H1 (cell line): ENCODE results near the gene ACAP1. TPM values are rescaled to one million over a fixed set of nuclear protein-coding genes. Genes with fewer than 3 reads are reported as not detected.

ENCODE experiments used
- CTCF ChIA-PET: fragments of 300-600 bp; sonication (Branson Sonifier 250); formaldehyde crosslinking; loops from one replicate; lab custom pipeline; 2021; ENCODE audit not compliant: partially characterized antibody; lab: Charles Lee
- POLR2A ChIA-PET: fragments of 300-600 bp; sonication (Branson Sonifier 250); formaldehyde crosslinking; loops from one replicate; lab custom pipeline; 2021; ENCODE audit warnings: inconsistent platforms; ENCODE audit not compliant: partially characterized antibody; lab: Charles Lee
- DNase-seq, 2 experiments: peaks; one replicate each; pipeline versions ENCODE4 v3.0.0 to v3.0.0-alpha.2; 2010 to 2022; ENCODE audit warnings: low spot score in 2 of 2, low read depth in 1 of 2, mixed read lengths in 1 of 2
- FAIRE-seq: peaks from 2 replicates; lab custom pipeline; 2011; peaks lifted over from hg19 to GRCh38; lab: Jason Lieb, UNC
- H2AFZ ChIP-seq: 2 replicates; pipeline ENCODE4 v1.8.1; 2012; ENCODE audit warnings: low read length, inconsistent platforms
- H2AK5ac ChIP-seq: 2 replicates; pipeline ENCODE4 v1.6.1; 2013; ENCODE audit warnings: low read depth, low read length
- H2BK120ac ChIP-seq: replicated peaks from 2 replicates; pipeline ENCODE3; 2013; ENCODE audit warnings: low read depth, low read length, inconsistent platforms
- H2BK12ac ChIP-seq: 2 replicates; pipeline ENCODE4 v1.6.1; 2013; ENCODE audit warnings: low read depth, low read length
- H2BK15ac ChIP-seq: 2 replicates; pipeline ENCODE4 v1.6.1; 2013; ENCODE audit warnings: low read length
- H2BK20ac ChIP-seq: 2 replicates; pipeline ENCODE4 v1.6.1; 2013; ENCODE audit warnings: low read length
- H2BK5ac ChIP-seq: 2 replicates; pipeline ENCODE4 v1.6.1; 2013; ENCODE audit warnings: low read depth, low read length
- H3K14ac ChIP-seq: 2 replicates; pipeline ENCODE4 v1.6.1; 2013; ENCODE audit warnings: inconsistent platforms; ENCODE audit not compliant: insufficient read length
- H3K18ac ChIP-seq: 2 replicates; pipeline ENCODE4 v1.6.1; 2013; ENCODE audit warnings: low read length; ENCODE audit errors: extremely low read depth
- H3K23ac ChIP-seq: 2 replicates; pipeline ENCODE4 v1.6.1; 2013; ENCODE audit warnings: inconsistent platforms; ENCODE audit not compliant: insufficient read length
- H3K23me2 ChIP-seq: 2 replicates; pipeline ENCODE4 v1.6.1; 2013; ENCODE audit warnings: low read depth, low read length
- H3K27ac ChIP-seq: 2 replicates; pipeline ENCODE4 v1.6.1; 2011; ENCODE audit warnings: low read depth, low read length, inconsistent platforms
- H3K27me3 ChIP-seq, 4 experiments: replicated peaks in 1 of 4; 1 replicate in 1 of 4; 2 replicates in 3 of 4; pipeline versions ENCODE4 v1.6.1 to v1.8.1; 2011 to 2013; ENCODE audit warnings: low read length in 3 of 4, mild to moderate bottlenecking in 3 of 4, inconsistent platforms in 2 of 4, mixed read lengths in 2 of 4, moderate library complexity in 1 of 4; ENCODE audit not compliant: control insufficient read depth in 3 of 4, insufficient read depth in 3 of 4; ENCODE audit errors: extremely low read depth in 1 of 4
- H3K36me3 ChIP-seq, 4 experiments: 2 replicates each; pipeline versions ENCODE4 v1.6.1 to v1.8.1; 2011 to 2013; ENCODE audit warnings: mild to moderate bottlenecking in 4 of 4, low read length in 3 of 4, moderate library complexity in 2 of 4, control low read depth in 1 of 4, inconsistent platforms in 1 of 4; ENCODE audit not compliant: insufficient read depth in 4 of 4, control insufficient read depth in 2 of 4
- H3K4ac ChIP-seq: replicated peaks from 2 replicates; pipeline ENCODE3; 2013; ENCODE audit warnings: low read length, low read depth, mixed read lengths, inconsistent platforms; ENCODE audit not compliant: insufficient read length
- H3K4me1 ChIP-seq, 4 experiments: replicated peaks in 1 of 4; 1 replicate in 1 of 4; 2 replicates in 3 of 4; pipeline versions ENCODE4 v1.6.1 to v1.8.1; 2011 to 2013; ENCODE audit warnings: low read length in 3 of 4, inconsistent platforms in 2 of 4, mixed read lengths in 1 of 4; ENCODE audit not compliant: insufficient read depth in 4 of 4, control insufficient read depth in 3 of 4
- H3K4me2 ChIP-seq, 2 experiments: 2 replicates each; pipeline versions ENCODE4 v1.6.1 to v1.8.1; 2011 to 2013; ENCODE audit warnings: low read depth in 2 of 2, low read length in 2 of 2, control low read depth in 1 of 2, inconsistent platforms in 1 of 2, mild to moderate bottlenecking in 1 of 2; ENCODE audit not compliant: insufficient read depth in 1 of 2
- H3K4me3 ChIP-seq, 4 experiments: fragments of 200-600, 300-600 bp in 1 of 4; sonication (generic), shearing (Covaris generic), sonication (Bioruptor Twin) in 1 of 4; 2 replicates each; pipeline versions ENCODE4 v1.5.1 to v1.8.1; 2011 to 2016; ENCODE audit warnings: low read length in 4 of 4, low read depth in 3 of 4, control low read depth in 2 of 4, inconsistent platforms in 2 of 4, mild to moderate bottlenecking in 2 of 4, mixed read lengths in 1 of 4, moderate library complexity in 1 of 4; ENCODE audit not compliant: insufficient read depth in 2 of 4; ENCODE audit errors: extremely low read depth in 1 of 4
- H3K56ac ChIP-seq: replicated peaks from 2 replicates; pipeline ENCODE3; 2013; ENCODE audit warnings: low read depth, mild to moderate bottlenecking, mixed read lengths, low read length, inconsistent platforms; ENCODE audit not compliant: insufficient read length
- H3K79me1 ChIP-seq: 2 replicates; pipeline ENCODE4 v1.6.1; 2013; ENCODE audit warnings: low read depth, low read length, control low read depth
- H3K79me2 ChIP-seq, 2 experiments: 2 replicates each; pipeline versions ENCODE4 v1.6.1 to v1.8.1; 2012 to 2013; ENCODE audit warnings: low read length in 2 of 2, mild to moderate bottlenecking in 2 of 2, inconsistent platforms in 1 of 2; ENCODE audit not compliant: insufficient read depth in 2 of 2, control insufficient read depth in 1 of 2
- H3K9ac ChIP-seq, 4 experiments: replicated peaks in 1 of 4; 1 replicate in 1 of 4; 2 replicates in 3 of 4; pipeline versions ENCODE4 v1.6.1 to v1.8.1; 2011 to 2013; ENCODE audit warnings: low read depth in 3 of 4, low read length in 3 of 4, control low read depth in 2 of 4, mild to moderate bottlenecking in 2 of 4, moderate library complexity in 2 of 4, inconsistent platforms in 1 of 4; ENCODE audit errors: extremely low read depth in 1 of 4
- H3K9me3 ChIP-seq, 2 experiments: 2 replicates each; pipeline versions ENCODE4 v1.6.1 to v1.8.1; 2012 to 2013; ENCODE audit warnings: mild to moderate bottlenecking in 2 of 2, moderate library complexity in 2 of 2, control low read depth in 1 of 2, inconsistent platforms in 1 of 2, low read depth in 1 of 2, low read length in 1 of 2, mixed read lengths in 1 of 2; ENCODE audit not compliant: insufficient read depth in 2 of 2
- H4K20me1 ChIP-seq, 2 experiments: replicated peaks in 1 of 2; 2 replicates each; pipeline versions ENCODE3 to v1.8.1; 2011 to 2013; ENCODE audit warnings: inconsistent platforms in 2 of 2, low read length in 2 of 2, mild to moderate bottlenecking in 1 of 2; ENCODE audit not compliant: insufficient read depth in 2 of 2, control insufficient read depth in 1 of 2
- H4K5ac ChIP-seq: 2 replicates; pipeline ENCODE4 v1.6.1; 2013; ENCODE audit warnings: low read length, low read depth, mixed read lengths, inconsistent platforms; ENCODE audit not compliant: insufficient read length
- H4K8ac ChIP-seq: 2 replicates; pipeline ENCODE4 v1.8.0; 2013; ENCODE audit warnings: mild to moderate bottlenecking, moderate library complexity, low read length, inconsistent platforms; ENCODE audit not compliant: insufficient read depth; ENCODE audit errors: extremely low read depth
- H4K91ac ChIP-seq: replicated peaks from 2 replicates; pipeline ENCODE3; 2013; ENCODE audit warnings: low read length, mixed read lengths, inconsistent platforms; ENCODE audit not compliant: insufficient read length
- CHD2 ChIP-seq: IDR thresholded peaks from 2 replicates; pipeline ENCODE4 v1.6.1; 2012; ENCODE audit warnings: low read length, improper control_type of control experiment
- JUND ChIP-seq: IDR thresholded peaks from 2 replicates; pipeline ENCODE4 v1.6.1; 2011; ENCODE audit warnings: mild to moderate bottlenecking, improper control_type of control experiment, low read length
- KDM4A ChIP-seq: IDR thresholded peaks from one replicate; pipeline ENCODE4 v1.7.1; 2012; ENCODE audit warnings: low read depth, mild to moderate bottlenecking, moderate library complexity, low read length, inconsistent platforms; ENCODE audit not compliant: severe bottlenecking
- KDM5A ChIP-seq: fragments of 200-600 bp; IDR thresholded peaks from 2 replicates; pipeline ENCODE4 v1.7.1; 2012; ENCODE audit warnings: mild to moderate bottlenecking, low read length, inconsistent platforms, mixed read lengths
- RNF2 ChIP-seq: fragments of 200-900, 300-1000 bp; sonication (generic); IDR thresholded peaks from 2 replicates; pipeline ENCODE4 v1.7.1; 2016; ENCODE audit warnings: borderline replicate concordance, low read depth, mild to moderate bottlenecking, antibody characterized with exemption, low read length; ENCODE audit not compliant: poor library complexity, severe bottlenecking; ENCODE audit errors: missing control alignments
- SP2 ChIP-seq: IDR thresholded peaks from 2 replicates; pipeline ENCODE4 v1.6.1; 2012; ENCODE audit warnings: mild to moderate bottlenecking, low read length, inconsistent platforms
- SRF ChIP-seq: IDR thresholded peaks from 2 replicates; pipeline ENCODE4 v1.6.1; 2011; ENCODE audit warnings: mild to moderate bottlenecking, low read depth, low read length, moderate library complexity
- TBP ChIP-seq: IDR thresholded peaks from 2 replicates; pipeline ENCODE4 v1.6.1; 2011; ENCODE audit warnings: low read depth, low read length, improper control_type of control experiment
- WGBS, 2 experiments: shearing (Covaris generic) in 1 of 2; methylation state at CpG; one replicate each; pipeline versions ENCODE4 v1.1.6 to v1.1.7; 2013 to 2015; ENCODE audit warnings: low lambda C conversion rate in 2 of 2, mixed read lengths in 2 of 2, inconsistent platforms in 1 of 2, low coverage in 1 of 2, missing lambda C conversion rate in 1 of 2; ENCODE audit not compliant: insufficient replicate concordance in 2 of 2, insufficient coverage in 1 of 2, insufficient read length in 1 of 2; ENCODE audit errors: extremely low coverage in 1 of 2, missing lambda C conversion rate in 1 of 2; 5-methylcytosine and 5-hydroxymethylcytosine counted together
- polyA plus RNA-seq, 7 experiments: library from polyadenylated mRNA; depleted of rRNA in 3 of 7; stranded (reverse) in 5 of 7; unstranded in 2 of 7; fragments of >200 nt in 5 of 7; fragments of 200-250 nt in 2 of 7; gene quantifications; 1 replicate in 5 of 7; 2 replicates in 1 of 7; 4 replicates in 1 of 7; pipeline versions ENCODE4 v1.2.1 to v1.2.3, GENCODE V29; 2011 to 2013; ENCODE audit warnings: missing spikeins in 2 of 7, mixed read lengths in 2 of 7
- total RNA-seq: library from RNA; stranded (reverse); fragmentation: NEBNext Ultra II Directional; extraction: Animal tissue kit (Norgen Biotek cat#: 25700); gene quantifications from 2 replicates; pipeline ENCODE4 v1.2.1, GENCODE V29; 2021

Gene ACAP1
- total and polyA plus RNA-seq, 2 of the 8 experiments (the other 6 are each of a cell fraction or from before 2014, with no cell fraction given): 11.9 to 45.1 TPM

GRCh38 chr17:7334938-7335538, 1.3 kb upstream of the ACAP1 start:
- Histone ChIP-seq H4K20me1 (no peaks in the 10 kb centered on the region), H2BK12ac (peak overlapping the region; percentile 72; the same call in 1 of the 2 replicates), H2AFZ (no peak overlapping the region), H3K4me3 (no peak overlapping the region), H2AK5ac (peak overlapping the region; percentile 71; the same call in 1 of the 2 replicates), H4K8ac (no peak overlapping the region), H2BK20ac (peak overlapping the region; percentile 87; the same call in 1 of the 2 replicates), H2BK120ac (no peak overlapping the region), H3K27me3 (no peaks in the 10 kb centered on the region), H3K79me2 (no peaks in the 10 kb centered on the region), H2BK15ac (peak overlapping the region; percentile 55; the same call in 1 of the 2 replicates), H3K36me3 (no peaks in the 10 kb centered on the region), H3K23me2 (no peaks in the 10 kb centered on the region; the same call in 1 of the 2 replicates), H4K5ac (no peak overlapping the region), H3K14ac (no peak overlapping the region), H3K4ac (no peak overlapping the region), H4K91ac (peak overlapping the region; percentile 81), H2BK5ac (peak overlapping the region; percentile 6; the same call in 1 of the 2 replicates), H3K9me3 (no peaks in the 10 kb centered on the region), H3K23ac (no peak overlapping the region), H3K18ac (no peak overlapping the region; the same call in 1 of the 2 replicates), H3K4me2 (no peak overlapping the region), H3K79me1 (no peaks in the 10 kb centered on the region), H3K9ac (no peak overlapping the region), H3K56ac (no peak overlapping the region), H3K4me1 (peaks cover 3 to 22% (median 18%) of the 10 kb centered on the region in 4 experiments), H3K27ac (no peak overlapping the region)
- no peak for FAIRE-seq
- TF ChIP-seq KDM4A: no peak
- no peak for TF ChIP-seq KDM5A
- no peak for TF ChIP-seq SP2
- no peak for TF ChIP-seq RNF2
- TF ChIP-seq CHD2: no peak
- TF ChIP-seq JUND: no peak
- no peak for TF ChIP-seq TBP
- TF ChIP-seq SRF: no peak
- no peak for DNase-seq
- ChIA-PET CTCF (interaction anchor here (1.7 to 6.0 kb wide), 6 partner anchors 8 to 55 kb away, joined by 4 to 82 read pairs (median 16); partner anchors contain the start of genes KCTD11 and TMEM95), POLR2A (interaction anchor here (0.6 to 6.9 kb wide), 12 partner anchors 10 to 996 kb away, joined by 3 to 93 read pairs (median 4); partner anchors contain the start of genes GPS2, KCTD11, MPDU1 and NLGN2)
- 80% methylated on average over 3 of the region's 3 CpGs; no CpG with 5 or more reads in 1 of the 2 experiments for WGBS, 2 experiments
